Measurements from ENCODE around the gene KCNN3. TPM values are rescaled to one million over a fixed set of nuclear protein-coding genes. Genes with fewer than 3 reads are reported as not detected.

KCNN3 gene
- total RNA-seq, 1 donor from 2014 or later = 0.04 TPM

- TF ChIP-seq CTCF (IDR thresholded peaks at IDR 0.05; ENCODE audit: insufficient read depth, low read length, poor library complexity, severe bottlenecking) = no peak
- Histone ChIP-seq H3K36me3 (ENCODE audit: control insufficient read depth, insufficient read depth, low read length) (no peaks in the 10 kb centered on the region), H3K4me3 (ENCODE audit: low read depth, low read length) (no peak overlapping the region), H3K27me3 (ENCODE audit: control insufficient read depth, insufficient read depth, low read length) (peaks cover 13% of the 10 kb centered on the region)
- DNase-seq (ENCODE audit: low read depth) = no peak
Measured at GRCh38 chr1:154845879-154846278, 24.2 kb downstream of the KCNN3 start.

GRCh38 chr1:154845174-154845573 is 24.9 kb downstream of the KCNN3 start:
- peaks cover 13% of the 10 kb centered on the region for H3K27me3 ChIP-seq (ENCODE audit: control insufficient read depth, insufficient read depth, low read length)
- no peak overlapping the region for H3K4me3 ChIP-seq (ENCODE audit: low read depth, low read length)
- TF ChIP-seq CTCF (IDR thresholded peaks at IDR 0.05; ENCODE audit: insufficient read depth, low read length, poor library complexity, severe bottlenecking) = no peak
- no peak for DNase-seq (ENCODE audit: low read depth)
- H3K36me3 ChIP-seq (ENCODE audit: control insufficient read depth, insufficient read depth, low read length) = no peaks in the 10 kb centered on the region

- no peak for DNase-seq (ENCODE audit: low read depth)
Measured at GRCh38 chr1:154844297-154844681, 25.8 kb downstream of the KCNN3 start.

GRCh38 chr1:154843636-154844296 is 26.3 kb downstream of the KCNN3 start:
- H3K4me3 ChIP-seq (ENCODE audit: low read depth, low read length) = no peak overlapping the region
- no peaks in the 10 kb centered on the region for H3K36me3 ChIP-seq (ENCODE audit: control insufficient read depth, insufficient read depth, low read length)
- no peak for DNase-seq (ENCODE audit: low read depth)
- peaks cover 13% of the 10 kb centered on the region for H3K27me3 ChIP-seq (ENCODE audit: control insufficient read depth, insufficient read depth, low read length)
- no peak for TF ChIP-seq CTCF (IDR thresholded peaks at IDR 0.05; ENCODE audit: insufficient read depth, low read length, poor library complexity, severe bottlenecking)

More at GRCh38 chr1:154844297-154844681, 25.8 kb downstream of the KCNN3 start:
- Histone ChIP-seq H3K4me3 (ENCODE audit: low read depth, low read length) (no peak overlapping the region), H3K36me3 (ENCODE audit: control insufficient read depth, insufficient read depth, low read length) (no peaks in the 10 kb centered on the region), H3K27me3 (ENCODE audit: control insufficient read depth, insufficient read depth, low read length) (peaks cover 13% of the 10 kb centered on the region)
- TF ChIP-seq CTCF (IDR thresholded peaks at IDR 0.05; ENCODE audit: insufficient read depth, low read length, poor library complexity, severe bottlenecking) = no peak

- no peaks in the 10 kb centered on the region for H3K36me3 ChIP-seq (ENCODE audit: control insufficient read depth, insufficient read depth, low read length)
- H3K27me3 ChIP-seq (ENCODE audit: control insufficient read depth, insufficient read depth, low read length) = peaks cover 15% of the 10 kb centered on the region
- no peak overlapping the region for H3K4me3 ChIP-seq (ENCODE audit: low read depth, low read length)
- TF ChIP-seq CTCF (IDR thresholded peaks at IDR 0.05; ENCODE audit: insufficient read depth, low read length, poor library complexity, severe bottlenecking) = no peak
- no peak for DNase-seq (ENCODE audit: low read depth)
Measured at GRCh38 chr1:154842635-154843034, 27.4 kb downstream of the KCNN3 start.

GRCh38 chr1:154841384-154841783 is 28.7 kb downstream of the KCNN3 start:
- Histone ChIP-seq H3K27me3 (ENCODE audit: control insufficient read depth, insufficient read depth, low read length) (peaks cover 20% of the 10 kb centered on the region), H3K36me3 (ENCODE audit: control insufficient read depth, insufficient read depth, low read length) (no peaks in the 10 kb centered on the region), H3K4me3 (ENCODE audit: low read depth, low read length) (no peak overlapping the region)
- DNase-seq (ENCODE audit: low read depth) = no peak
- TF ChIP-seq CTCF (IDR thresholded peaks at IDR 0.05; ENCODE audit: insufficient read depth, low read length, poor library complexity, severe bottlenecking) = no peak

All from kidney epithelial cell (primary cell).